Ovary (tissue), 9 donors: ENCODE results near the gene WDR76. TPM values are rescaled to one million over a fixed set of nuclear protein-coding genes. Genes with fewer than 3 reads are reported as not detected.
"Not testable (repeated sequence)": the region's sequence is repeated elsewhere in the genome, so short reads cannot be mapped to it uniquely, and the experiment has no call there.

Source experiments
- DNase-seq, 5 donors: peaks; one replicate each; pipeline ENCODE4 v3.0.0-alpha.2; 2019 to 2020
- H3K27ac ChIP-seq, 2 donors: fragments of 200-600 bp; one replicate each; pipeline versions ENCODE4 v1.5.1 to v1.8.0; 2019 to 2022
- H3K27me3 ChIP-seq: fragments of 200-600 bp; one replicate; pipeline ENCODE4 v1.8.0; 2022
- H3K36me3 ChIP-seq: fragments of 200-600 bp; sonication (generic); one replicate; pipeline ENCODE4 v1.5.1; 2019
- H3K4me1 ChIP-seq: one replicate; pipeline ENCODE4 v1.8.1; 2013; ENCODE audit warnings: mild to moderate bottlenecking, moderate library complexity; ENCODE audit not compliant: insufficient read depth
- H3K4me3 ChIP-seq: fragments of 200-600 bp; sonication (generic); one replicate; pipeline ENCODE4 v1.5.1; 2017
- H3K9me3 ChIP-seq, 2 donors: fragments of 200-600 bp in 1 of 2; sonication (generic) in 1 of 2; one replicate each; pipeline versions ENCODE4 v1.5.1 to v1.8.1; 2013 to 2019; ENCODE audit warnings: mild to moderate bottlenecking in 1 of 2, moderate library complexity in 1 of 2
- CTCF ChIP-seq, 3 donors: fragments of 450-650 bp in 2 of 3; fragments of 200-600 bp in 1 of 3; IDR thresholded peaks; one replicate each; pipeline versions ENCODE4 v1.5.1 to v1.8.0; 2016 to 2022; ENCODE audit warnings: antibody characterized with exemption in 3 of 3, mild to moderate bottlenecking in 1 of 3
- EP300 ChIP-seq: sonication (generic); formaldehyde crosslinking; IDR thresholded peaks from one replicate; pipeline ENCODE4 v1.6.1; 2017; ENCODE audit warnings: antibody characterized with exemption
- POLR2A ChIP-seq: fragments of 450-650 bp; IDR thresholded peaks from one replicate; pipeline ENCODE4 v1.6.1; 2017; ENCODE audit warnings: antibody characterized with exemption, mild to moderate bottlenecking, moderate library complexity
- WGBS, 3 donors: extraction: QIAGEN DNeasy Blood & Tissue Kit in 1 of 3; methylation state at CpG; one replicate each; pipeline versions ENCODE4 v1.1.5 to v1.1.7; 2013 to 2017; 5-methylcytosine and 5-hydroxymethylcytosine counted together
- intact Hi-C, 4 donors: fragments of 100-400 bp; cut with DNase I; formaldehyde crosslinking; loops; one replicate each; pipeline versions ENCODE4 v1.11.0 to v1.15.1; 2022 to 2023
- polyA plus RNA-seq, 2 donors: library from polyadenylated mRNA; stranded (reverse); fragments of 200-250 nt in 1 of 2; fragments of 350-450 nt in 1 of 2; fragmentation: Illumina TruSeq in 1 of 2; extraction: RNeasy Lipid Tissue Mini Kit (QIAGEN cat#74804) in 1 of 2; gene quantifications; one replicate each; pipeline ENCODE4 v1.2.3, GENCODE V29; 2013 to 2014
- total RNA-seq, 7 donors: library from RNA; depleted of rRNA in 2 of 7; stranded (reverse); fragments of >200 nt in 2 of 7; fragmentation: NEBNext Ultra II Directional in 3 of 7; extraction: Animal tissue kit (Norgen Biotek cat#: 25700) in 3 of 7; gene quantifications; one replicate each; pipeline versions ENCODE4 v1.1.0 to v1.2.4, GENCODE V29; 2016 to 2023
- donor health status: DM: no; HTN: no; CAD: no; lungs with moderate emphysema.
- donor health status: DM: no; HTN: no; CAD: no.
- donor health status: Bipolar disorder and iron deficiency.
- donor health status: DM: yes; HTN: yes; CAD: no.
- donor health status: DM: no; HTN: no; CAD: no.
- donor health status: DM: yes; HTN: yes; CAD: no.

WDR76 gene
- total and polyA plus RNA-seq, 9 donors = 2.4 to 6.2 (median 4.0) TPM

DNA sequence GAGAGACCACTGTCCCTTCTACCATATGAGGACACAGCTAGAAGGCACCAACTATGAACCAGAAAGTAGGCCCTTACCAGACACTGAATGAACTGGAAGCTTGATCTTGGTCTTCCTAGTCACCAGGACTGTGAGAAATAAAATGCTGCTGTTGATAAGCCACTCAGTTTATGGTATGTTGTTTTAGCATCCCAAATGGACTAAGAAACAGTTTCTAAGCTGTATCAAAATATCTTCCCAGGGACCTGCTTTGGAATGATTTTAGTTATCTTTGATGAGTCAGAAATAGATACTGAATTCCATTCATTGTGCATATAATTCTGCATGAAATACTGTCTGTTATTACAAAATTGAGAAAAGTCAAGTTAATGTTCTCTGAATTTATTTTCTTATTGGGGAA is 18.6 kb downstream of the WDR76 start:
- TF ChIP-seq CTCF (IDR thresholded peaks at IDR 0.05) (no peak), EP300 (no peak)
- Histone ChIP-seq H3K27me3 (no peaks in the 10 kb centered on the region), H3K4me3 (no peak overlapping the region), H3K9me3 (no peaks in the 10 kb centered on the region), H3K36me3 (no peaks in the 10 kb centered on the region), H3K4me1 (no peaks in the 10 kb centered on the region), H3K27ac (no peak overlapping the region)
- no peak for DNase-seq
- intact Hi-C loops = no loop called here

GRCh38 chr15:43851251-43851650 is 24.4 kb downstream of the WDR76 start:
- Histone ChIP-seq H3K4me1 (no peaks in the 10 kb centered on the region), H3K9me3 (no peaks in the 10 kb centered on the region), H3K27ac (no peak overlapping the region), H3K4me3 (no peak overlapping the region), H3K36me3 (peaks cover 3% of the 10 kb centered on the region), H3K27me3 (no peaks in the 10 kb centered on the region)
- no peak for DNase-seq
- intact Hi-C loops = no loop called here
- TF ChIP-seq POLR2A (no peak), EP300 (no peak), CTCF (IDR thresholded peaks at IDR 0.05) (no peak)
- 94 to 96% (median 96%) methylated on average over 3 of the region's 3 CpGs for WGBS, 3 donors

DNA sequence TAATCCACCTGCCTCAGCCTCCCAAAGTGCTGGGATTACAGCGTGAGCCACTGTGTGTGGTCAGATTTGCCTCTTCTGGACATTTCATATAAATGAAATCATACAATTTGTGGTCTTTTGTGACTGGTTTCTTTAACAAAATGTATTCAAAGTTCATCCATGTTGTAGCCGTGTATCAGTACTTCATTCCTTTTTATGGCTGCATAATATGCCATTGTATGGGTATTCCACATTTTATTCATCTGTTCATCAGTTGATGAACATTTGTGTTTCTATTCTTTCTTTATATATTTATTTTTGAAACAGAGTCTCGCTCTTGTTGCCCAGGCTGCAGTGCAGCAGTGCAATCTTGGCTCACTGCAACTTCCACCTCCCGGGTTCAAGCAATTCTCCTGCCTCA is 25.8 kb downstream of the WDR76 start:
- no peak for DNase-seq
- WGBS, 3 donors = 94 to 98% (median 97%) methylated on average over 4 of the region's 4 CpGs
- H3K36me3 ChIP-seq = peaks cover 3% of the 10 kb centered on the region
- intact Hi-C loops = no loop called here
- no peaks in the 10 kb centered on the region for H3K9me3 ChIP-seq
- H3K4me1 ChIP-seq = no peaks in the 10 kb centered on the region
- no peaks in the 10 kb centered on the region for H3K27me3 ChIP-seq
- H3K4me3 ChIP-seq = no peak overlapping the region
- no peak for TF ChIP-seq CTCF (IDR thresholded peaks at IDR 0.05)
- no peak for TF ChIP-seq POLR2A
- no peak for TF ChIP-seq EP300
- no peak overlapping the region for H3K27ac ChIP-seq

DNA sequence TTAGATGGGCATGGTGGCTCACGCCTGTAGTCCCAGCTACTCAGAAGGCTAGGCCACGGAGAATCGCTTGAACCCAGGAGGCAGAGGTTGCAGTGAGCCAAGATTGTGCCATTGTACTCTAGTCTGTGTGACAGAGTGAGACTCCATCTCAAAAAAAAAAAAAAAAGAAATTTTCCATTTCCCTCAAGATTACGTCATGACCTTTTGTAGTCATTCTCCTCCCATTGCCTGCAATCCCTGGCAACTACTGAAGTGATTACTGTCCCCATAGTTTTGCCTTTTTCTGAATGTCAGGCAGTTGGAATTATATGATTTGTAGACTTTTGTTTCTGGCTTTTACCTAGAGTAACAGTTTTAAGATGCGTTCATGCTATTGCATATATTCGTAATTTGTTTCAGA is 28.0 kb downstream of the WDR76 start:
- H3K4me3 ChIP-seq = no peak overlapping the region
- no peak overlapping the region for H3K27ac ChIP-seq
- no peaks in the 10 kb centered on the region for H3K4me1 ChIP-seq
- DNase-seq = no peak
- TF ChIP-seq CTCF (IDR thresholded peaks at IDR 0.05) (no peak), POLR2A (no peak), EP300 (no peak)
- H3K36me3 ChIP-seq = peaks cover 3% of the 10 kb centered on the region
- H3K27me3 ChIP-seq = no peaks in the 10 kb centered on the region
- WGBS, 3 donors = 95 to 97% (median 96%) methylated on average over 6 of the region's 6 CpGs
- H3K9me3 ChIP-seq = no peaks in the 10 kb centered on the region
- intact Hi-C loops = no loop called here

- H3K27ac ChIP-seq = no peak overlapping the region
These were observed 32.7 kb downstream of the WDR76 start for GRCh38 chr15:43859546-43859945.

GRCh38 chr15:43866636-43867035 is 39.8 kb downstream of the WDR76 start:
- not testable (repeated sequence) for DNase-seq

More at GRCh38 chr15:43859546-43859945, 32.7 kb downstream of the WDR76 start:
- Histone ChIP-seq H3K4me1 (no peaks in the 10 kb centered on the region), H3K27me3 (no peaks in the 10 kb centered on the region), H3K9me3 (no peaks in the 10 kb centered on the region), H3K4me3 (no peak overlapping the region), H3K36me3 (no peaks in the 10 kb centered on the region)
- no peak for TF ChIP-seq POLR2A
- no peak for TF ChIP-seq EP300
- TF ChIP-seq CTCF (IDR thresholded peaks at IDR 0.05) = no peak
- WGBS, 3 donors = 69 to 73% (median 69%) methylated on average over 4 of the region's 4 CpGs
- intact Hi-C loops = no loop called here
- DNase-seq = no peak

More at GRCh38 chr15:43866636-43867035, 39.8 kb downstream of the WDR76 start:
- H3K27ac ChIP-seq, intact Hi-C loops, H3K9me3 ChIP-seq, H3K27me3 ChIP-seq, H3K36me3 ChIP-seq, H3K4me1 ChIP-seq, H3K4me3 ChIP-seq: not testable (repeated sequence)
- WGBS, 3 donors = 94 to 98% (median 96%) methylated on average over 10 of the region's 10 CpGs
